Measurements from ENCODE around the gene HEPACAM.

- no peak for TF ChIP-seq CREB5 (CRISPR knock-in tag; IDR thresholded peaks at IDR 0.05; ENCODE audit: low read depth)
- no peak for TF ChIP-seq ESRRG (CRISPR knock-in tag; IDR thresholded peaks at IDR 0.05)
- no peak for TF ChIP-seq CSDC2 (CRISPR knock-in tag; IDR thresholded peaks at IDR 0.05)
- TF ChIP-seq ARNTL (CRISPR knock-in tag; IDR thresholded peaks at IDR 0.05; ENCODE audit: borderline replicate concordance, low read depth): no peak
Measured at GRCh38 chr11:124896821-124897391, 38.9 kb downstream of the HEPACAM start.
